ENCODE measurements around the gene LMF2. TPM values are rescaled to one million over a fixed set of nuclear protein-coding genes. Genes with fewer than 3 reads are reported as not detected.

Gene LMF2
- total RNA-seq, 1 experiment from 2014 or later = 56.9 TPM

DNA sequence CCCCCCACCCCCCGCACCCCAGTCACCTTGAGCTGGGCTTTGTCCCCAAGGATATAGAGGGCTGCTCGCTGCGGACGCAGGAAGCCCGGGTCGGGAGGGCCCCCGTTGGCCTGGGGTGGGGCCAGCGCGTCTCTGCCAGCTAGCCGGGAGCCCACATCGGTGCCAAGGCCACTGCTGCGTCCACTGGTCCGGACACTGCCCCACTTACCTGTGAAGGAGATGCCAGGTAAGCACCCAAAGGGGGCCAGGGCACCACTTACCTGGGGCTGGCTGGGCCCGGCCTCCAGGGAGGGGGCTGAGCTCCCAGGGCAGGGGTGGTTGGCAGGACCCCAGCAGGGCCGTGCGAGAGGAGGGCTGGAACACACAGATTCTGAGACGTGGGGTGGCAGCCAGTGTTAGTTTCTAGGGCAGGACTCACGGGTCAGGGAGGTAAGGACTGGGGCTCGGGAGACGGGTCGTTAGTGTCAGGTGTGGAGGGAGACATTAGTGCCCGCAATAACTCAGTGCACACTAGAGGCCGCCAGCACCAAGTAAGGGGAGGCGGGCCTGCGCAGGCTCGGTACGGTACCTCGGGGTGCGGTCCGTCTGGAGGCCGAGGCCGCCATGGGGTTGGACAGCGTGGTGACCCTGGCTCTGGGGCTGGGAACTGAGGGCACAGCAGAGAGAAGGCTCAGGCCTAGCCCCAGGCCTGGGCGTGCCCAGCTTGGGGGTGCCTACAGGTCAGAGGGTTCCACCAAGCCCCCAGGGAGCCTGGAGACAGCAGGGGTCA is 50.9 kb downstream of the LMF2 start:
- peaks cover 19 to 22% of the 10 kb centered on the region in 2 experiments; a peak in 3 of 4 replicates for H3K36me3 ChIP-seq (ENCODE audit: control insufficient read depth in 1 of 2, insufficient read depth in 2 of 2, low read length in 2 of 2)

More for the DNA sequence above, 50.9 kb downstream of the LMF2 start:
- ChIA-PET CTCF (no interaction called here), POLR2A (no interaction called here), RAD21 (ENCODE audit: low non-redundant PET in 1 of 2, low total read pairs in 2 of 2, uncharacterized antibody in 2 of 2, unreplicated experiment in 2 of 2) (no interaction called here)
- DNase-seq (ENCODE audit: low read depth, low spot score) (no peak), ATAC-seq (peak; percentile 76)
- intact Hi-C loops (cut with micrococcal nuclease) = no loop called here
- Histone ChIP-seq H3K79me2 (ENCODE audit: insufficient read depth, low read length) (no peaks in the 10 kb centered on the region), H3K9me3 (ENCODE audit: control insufficient read depth in 1 of 2, insufficient read depth in 1 of 2, low read depth in 1 of 2, low read length in 2 of 2) (no peaks in the 10 kb centered on the region), H4K20me1 (ENCODE audit: insufficient read depth) (no peaks in the 10 kb centered on the region), H3K27me3 (ENCODE audit: insufficient read depth, low read length) (no peaks in the 10 kb centered on the region), H3K9ac (ENCODE audit: low read length) (no peak overlapping the region), H3K4me3 (replicated peaks in 1 of 2; ENCODE audit: low read depth in 1 of 2, low read length in 2 of 2) (no peak overlapping the region), H3K4me1 (ENCODE audit: control insufficient read depth in 1 of 2, insufficient read depth in 2 of 2, low read length in 2 of 2) (no peaks in the 10 kb centered on the region), H2AFZ (ENCODE audit: low read depth, low read length, poor library complexity, severe bottlenecking) (no peak overlapping the region), H3K9me2 (ENCODE audit: insufficient read depth) (no peaks in the 10 kb centered on the region), H3K4me2 (ENCODE audit: low read length) (no peak overlapping the region), H3K27ac (ENCODE audit: low read depth, low read length) (no peak overlapping the region)
- no TSS peak for BruUV-seq (replicated peaks)
- no peak for TF ChIP-seq JUND (IDR thresholded peaks at IDR 0.05)
- no peak for TF ChIP-seq SP1 (IDR thresholded peaks at IDR 0.05; ENCODE audit: low read depth)
- TF ChIP-seq CTCF (IDR thresholded peaks at IDR 0.05 in 2 of 3, conservative IDR thresholded peaks at IDR 0.05 in 1 of 3; ENCODE audit: borderline replicate concordance in 1 of 3, insufficient read depth in 1 of 3, low read depth in 2 of 3, low read length in 2 of 3) = peak in 2 of 3 experiments; percentile 29 to 53; a peak in 3 of 6 replicates
- TF ChIP-seq MAX (IDR thresholded peaks at IDR 0.05) = no peak
- no peak for TF ChIP-seq CEBPB (IDR thresholded peaks at IDR 0.05; ENCODE audit: low read depth)
- peak; percentile 31 for TF ChIP-seq RAD21 (IDR thresholded peaks at IDR 0.05; ENCODE audit: low read depth)
- TF ChIP-seq TCF7L2 (IDR thresholded peaks at IDR 0.05; ENCODE audit: borderline replicate concordance, extremely low read depth, insufficient read depth, insufficient read length) = no peak
- no peak for TF ChIP-seq CBX3 (IDR thresholded peaks at IDR 0.05; ENCODE audit: low read depth)
- TF ChIP-seq SIN3A (IDR thresholded peaks at IDR 0.05; ENCODE audit: low read depth) = no peak
